HG03175 (cell line): Measurements from ENCODE around the gene MPST.

Experiments
- ATAC-seq: cut with Tn5 transposase; IDR thresholded peaks from one replicate; pipeline ENCODE4 v1.9.1; 2021; ENCODE audit warnings: mild to moderate bottlenecking, moderate library complexity; ENCODE audit not compliant: unreplicated experiment

MPST gene

GRCh38 chr22:37000676-37001534, 18.6 kb upstream of the MPST start:
- no peak for ATAC-seq

- ATAC-seq = no peak
Measured at GRCh38 chr22:37001826-37002225, 17.7 kb upstream of the MPST start.

- no peak for ATAC-seq
Measured at GRCh38 chr22:37002633-37003032, 16.9 kb upstream of the MPST start.

- no peak for ATAC-seq
Measured at GRCh38 chr22:37007651-37008050, 11.9 kb upstream of the MPST start.

- ATAC-seq = no peak
Measured at GRCh38 chr22:37008365-37008764, 11.2 kb upstream of the MPST start.

GRCh38 chr22:37009490-37009889, 10.1 kb upstream of the MPST start:
- no peak for ATAC-seq

- ATAC-seq = no peak
Measured at GRCh38 chr22:37010174-37010573, 9.4 kb upstream of the MPST start.

GRCh38 chr22:37010976-37011375, 8.6 kb upstream of the MPST start:
- no peak for ATAC-seq

- no peak for ATAC-seq
Measured at GRCh38 chr22:37011472-37011871, 8.1 kb upstream of the MPST start.

- ATAC-seq = no peak
Measured at GRCh38 chr22:37012262-37012904, 7.2 kb upstream of the MPST start.

GRCh38 chr22:37012956-37013355, 6.6 kb upstream of the MPST start:
- no peak for ATAC-seq

- ATAC-seq = no peak
Measured at GRCh38 chr22:37014415-37014806, 5.1 kb upstream of the MPST start.

- ATAC-seq = no peak
Measured at GRCh38 chr22:37014835-37015586, 4.5 kb upstream of the MPST start.

- no peak for ATAC-seq
Measured at GRCh38 chr22:37015587-37015878, 4.0 kb upstream of the MPST start.

GRCh38 chr22:37016134-37016910, 3.2 kb upstream of the MPST start:
- no peak for ATAC-seq

GRCh38 chr22:37017356-37017755, 2.2 kb upstream of the MPST start:
- no peak for ATAC-seq

- ATAC-seq = no peak
Measured at GRCh38 chr22:37018086-37018814, 1.3 kb upstream of the MPST start.

- peak; percentile 37 for ATAC-seq
Measured at GRCh38 chr22:37018815-37019308, 680 bp upstream of the MPST start.

GRCh38 chr22:37020192-37020479, 594 bp downstream of the MPST start:
- no peak for ATAC-seq

GRCh38 chr22:37021041-37021440, 1.5 kb downstream of the MPST start:
- ATAC-seq = no peak
